MG63 (cell line): ENCODE measurements around the gene FHL2. TPM values are rescaled to one million over a fixed set of nuclear protein-coding genes. Genes with fewer than 3 reads are reported as not detected.

Experiments
- DNase-seq: peaks from one replicate; pipeline ENCODE4 v3.0.0-alpha.2; 2020
- H3K27me3 ChIP-seq: fragments of 250-450 bp; sonication (Bioruptor Pico); 2 replicates; pipeline ENCODE4 v1.5.1; 2020; ENCODE audit warnings: mild to moderate bottlenecking, moderate library complexity
- H3K36me3 ChIP-seq: fragments of 250-450 bp; sonication (Bioruptor Pico); 2 replicates; pipeline ENCODE4 v1.5.1; 2020; ENCODE audit warnings: mild to moderate bottlenecking, moderate library complexity
- H3K4me3 ChIP-seq: fragments of 250-450 bp; sonication (Bioruptor Pico); 2 replicates; pipeline ENCODE4 v1.5.1; 2020; ENCODE audit warnings: mild to moderate bottlenecking, moderate library complexity
- H3K9me3 ChIP-seq: fragments of 250-450 bp; sonication (Bioruptor Pico); 2 replicates; pipeline ENCODE4 v1.5.1; 2020; ENCODE audit warnings: mild to moderate bottlenecking, moderate library complexity
- total RNA-seq: library from RNA; depleted of rRNA; stranded (reverse); fragments of >200 nt; shearing (Covaris generic); gene quantifications from 2 replicates; pipeline ENCODE4 v1.2.3, GENCODE V29; 2014; ENCODE audit warnings: low replicate concordance

Gene FHL2
- total RNA-seq, 1 experiment from 2014 or later = 245 TPM

DNA sequence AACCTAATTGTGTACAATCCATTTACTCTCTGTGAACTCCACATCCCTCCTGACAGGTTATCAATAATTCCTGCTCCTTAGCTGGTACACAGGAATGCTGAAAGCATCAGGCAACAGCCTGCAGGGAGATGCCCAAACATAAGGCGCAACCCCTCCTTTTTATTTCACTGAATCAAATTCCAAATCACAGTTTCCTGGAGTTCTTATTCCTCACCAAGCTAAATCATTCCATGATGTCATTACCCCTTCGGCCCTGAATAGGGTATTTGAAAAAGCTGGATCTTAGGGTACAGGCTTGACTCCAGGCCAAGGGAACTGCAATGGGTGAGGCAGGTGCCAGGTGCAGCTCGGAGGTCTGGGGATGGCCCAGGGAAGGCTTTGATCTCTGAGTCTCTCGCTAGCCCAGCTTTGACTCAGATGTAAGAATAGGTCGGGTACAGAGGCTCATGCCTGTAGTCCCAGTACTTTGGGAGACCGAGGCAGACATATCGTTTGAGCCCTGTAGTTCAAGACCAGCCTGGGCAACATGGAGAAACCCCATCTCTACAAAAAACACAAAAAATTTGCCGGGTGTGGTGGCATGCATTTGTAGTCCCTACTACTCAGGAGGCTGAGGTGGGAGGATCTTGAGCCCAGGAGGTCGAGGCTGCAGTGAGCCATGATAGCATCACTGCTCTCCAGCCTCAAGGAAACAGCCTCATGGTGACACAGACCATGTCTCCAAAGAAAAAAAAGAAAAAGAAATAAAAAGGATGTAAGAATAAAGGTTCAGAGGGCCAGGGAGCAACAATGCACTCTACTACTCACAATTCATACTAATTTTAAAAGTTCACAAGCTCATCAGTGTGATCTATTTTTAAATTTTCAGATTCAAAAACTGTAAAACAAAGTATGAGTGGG is 6.8 kb downstream of the FHL2 start:
- Histone ChIP-seq H3K4me3 (no peak overlapping the region), H3K9me3 (no peaks in the 10 kb centered on the region), H3K36me3 (peaks cover 83% of the 10 kb centered on the region), H3K27me3 (no peaks in the 10 kb centered on the region)
- DNase-seq = no peak

DNA sequence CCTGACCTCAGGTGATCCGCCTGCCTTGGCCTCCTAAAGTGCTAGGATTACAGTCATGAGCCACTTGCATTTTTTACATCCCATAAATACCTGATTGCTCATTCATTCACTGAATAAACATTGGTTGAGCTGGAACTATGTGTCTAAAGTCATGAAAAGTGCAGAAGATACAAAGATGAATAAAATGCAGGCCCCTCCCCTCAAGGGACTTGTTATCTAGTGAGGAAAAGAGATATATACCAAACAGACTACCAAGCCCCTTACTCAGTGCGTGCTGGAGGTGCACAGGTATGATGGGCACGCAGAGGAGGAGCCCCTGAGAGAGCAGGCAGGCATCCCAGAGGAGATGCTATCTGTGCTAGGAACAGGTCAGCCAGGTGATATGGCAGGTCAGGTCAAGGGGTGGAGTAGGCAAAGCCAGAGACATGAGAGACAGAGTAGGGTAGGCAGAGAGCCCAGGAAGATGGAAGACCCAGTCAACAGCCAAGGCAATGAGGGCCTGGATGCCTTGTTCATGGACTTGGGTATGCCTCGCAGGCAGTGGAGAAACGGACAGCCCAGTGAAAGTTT is 7.7 kb downstream of the FHL2 start:
- H3K4me3 ChIP-seq = no peak overlapping the region
- no peaks in the 10 kb centered on the region for H3K27me3 ChIP-seq
- DNase-seq = peak; percentile 48
- H3K9me3 ChIP-seq = no peaks in the 10 kb centered on the region
- H3K36me3 ChIP-seq = peaks cover 85% of the 10 kb centered on the region

DNA sequence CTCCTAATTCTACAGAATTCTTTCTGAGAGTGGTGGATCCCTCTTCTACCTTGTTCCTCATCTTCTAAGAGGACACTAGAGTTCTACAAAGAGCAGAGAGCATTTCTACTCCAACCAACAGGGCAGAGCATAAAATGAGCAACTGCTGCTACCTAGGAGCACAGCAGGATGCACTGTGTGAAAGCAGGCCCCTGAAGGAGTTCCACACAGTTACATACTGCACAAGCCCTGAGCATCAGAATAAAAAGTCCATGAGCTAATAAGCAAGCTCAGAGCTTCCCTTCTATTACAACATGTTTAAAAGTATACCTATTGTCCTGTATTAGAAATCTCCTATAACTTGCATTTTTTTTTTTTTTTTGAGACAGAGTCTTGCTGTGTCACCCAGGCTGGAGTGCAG is 8.4 kb downstream of the FHL2 start:
- Histone ChIP-seq H3K36me3 (peaks cover 85% of the 10 kb centered on the region), H3K9me3 (no peaks in the 10 kb centered on the region), H3K27me3 (no peaks in the 10 kb centered on the region), H3K4me3 (no peak overlapping the region)
- DNase-seq = no peak

DNA sequence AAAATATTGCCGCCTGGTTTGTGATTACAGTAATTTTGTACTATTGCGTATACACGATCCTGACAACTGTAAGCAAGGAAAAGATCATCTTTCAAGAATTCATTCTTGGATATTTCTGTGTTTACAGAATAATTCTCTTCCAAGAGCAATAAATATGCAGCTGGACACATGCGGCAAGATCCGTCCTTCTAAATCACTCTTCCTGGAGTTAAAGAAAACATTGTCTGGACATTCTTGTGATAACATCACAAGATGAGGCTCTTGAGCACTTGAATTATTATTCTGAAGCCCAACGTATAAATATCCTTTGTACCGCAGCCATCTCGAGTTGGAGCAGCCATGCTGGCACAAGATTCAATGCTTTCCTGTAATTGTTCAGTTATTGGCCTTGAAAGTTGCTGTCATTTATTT is 9.9 kb downstream of the FHL2 start:
- H3K4me3 ChIP-seq = no peak overlapping the region
- peak; percentile 80 for DNase-seq

DNA sequence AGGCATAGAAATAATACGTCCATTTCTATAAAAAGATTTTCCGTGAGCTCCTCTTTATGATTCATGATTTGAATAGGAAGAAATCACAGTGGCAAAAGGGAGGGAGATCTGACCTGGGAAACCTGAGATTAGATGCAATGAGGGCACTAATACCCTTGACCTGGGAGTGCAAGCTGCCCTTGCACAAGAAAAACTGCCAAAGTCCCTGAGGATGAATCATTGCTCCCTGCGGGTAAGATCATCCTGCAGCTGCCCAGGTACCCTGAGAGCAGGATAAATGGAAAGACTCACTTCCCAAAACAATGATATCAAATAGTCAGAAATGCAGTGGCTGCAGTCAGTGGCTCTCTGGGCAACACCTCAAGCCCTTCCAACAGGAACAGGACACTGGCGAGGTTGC is 11.6 kb downstream of the FHL2 start:
- Histone ChIP-seq H3K27me3 (no peaks in the 10 kb centered on the region), H3K4me3 (no peak overlapping the region), H3K36me3 (peaks cover 86% of the 10 kb centered on the region), H3K9me3 (no peaks in the 10 kb centered on the region)
- peak; percentile 49 for DNase-seq

More for the DNA sequence above, 9.9 kb downstream of the FHL2 start:
- no peaks in the 10 kb centered on the region for H3K27me3 ChIP-seq
- peaks cover 85% of the 10 kb centered on the region for H3K36me3 ChIP-seq
- H3K9me3 ChIP-seq = no peaks in the 10 kb centered on the region

DNA sequence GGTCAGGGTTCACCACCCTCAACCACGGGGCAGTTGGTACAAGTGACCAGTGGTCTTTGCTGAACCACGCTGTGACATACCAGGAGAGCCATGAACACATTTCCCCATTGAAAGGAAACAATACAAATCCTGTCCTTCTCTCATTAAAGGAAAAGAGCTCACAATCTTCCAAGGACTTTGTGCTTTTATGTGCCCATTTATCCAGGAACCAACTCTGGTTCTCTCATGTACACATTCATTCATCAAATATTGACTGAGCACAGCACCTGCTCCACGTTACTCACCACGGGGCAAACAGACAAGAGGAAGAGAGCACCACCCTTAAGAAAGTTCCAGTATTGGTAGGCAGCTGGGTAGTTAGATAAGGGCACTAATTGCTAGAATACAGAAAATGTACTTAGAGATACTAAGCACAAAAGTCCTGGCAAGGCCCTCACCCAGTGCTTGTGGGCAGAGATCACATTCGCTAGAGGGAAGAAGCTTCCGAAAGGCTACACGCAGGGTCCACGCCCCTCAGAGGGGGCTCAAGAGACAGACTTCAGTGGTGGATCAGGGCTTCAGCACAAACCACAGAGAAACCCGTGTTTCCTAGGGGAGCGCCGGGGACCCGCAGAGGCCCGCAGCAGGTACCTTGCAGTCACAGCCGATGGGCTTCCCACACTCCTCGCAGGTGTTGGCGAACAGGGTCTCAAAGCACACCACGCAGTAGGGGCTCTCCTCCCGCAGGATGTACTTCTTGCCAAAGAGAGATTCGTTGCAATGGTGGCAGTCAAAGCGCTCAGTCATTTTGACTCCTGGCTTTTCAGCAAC is 12.9 kb downstream of the FHL2 start:
- H3K36me3 ChIP-seq = peaks cover 86% of the 10 kb centered on the region
- DNase-seq = no peak
- H3K9me3 ChIP-seq = no peaks in the 10 kb centered on the region
- H3K27me3 ChIP-seq = no peaks in the 10 kb centered on the region
- H3K4me3 ChIP-seq = no peak overlapping the region

DNA sequence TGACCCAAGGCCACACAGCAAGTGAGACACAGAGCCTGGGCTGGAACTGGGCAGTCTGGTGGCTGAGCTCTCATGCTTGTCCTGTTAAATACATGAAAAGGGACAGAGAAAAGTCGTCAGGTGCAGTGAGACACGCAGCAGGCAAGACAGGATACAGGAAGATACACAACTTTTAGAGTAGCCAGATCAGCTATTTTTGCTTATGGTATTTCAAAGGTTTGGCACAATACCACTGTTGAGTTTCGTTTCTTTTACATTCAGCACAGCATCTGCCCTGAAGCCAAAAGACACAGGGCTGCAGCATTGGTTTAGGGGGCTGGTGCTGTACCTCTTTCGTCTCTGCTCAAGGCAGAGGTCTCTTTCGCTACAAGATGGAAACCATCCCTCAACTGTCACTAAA is 14.0 kb downstream of the FHL2 start:
- H3K27me3 ChIP-seq = no peaks in the 10 kb centered on the region
- H3K4me3 ChIP-seq = no peak overlapping the region
- no peaks in the 10 kb centered on the region for H3K9me3 ChIP-seq
- DNase-seq = no peak
- H3K36me3 ChIP-seq = peaks cover 89% of the 10 kb centered on the region

DNA sequence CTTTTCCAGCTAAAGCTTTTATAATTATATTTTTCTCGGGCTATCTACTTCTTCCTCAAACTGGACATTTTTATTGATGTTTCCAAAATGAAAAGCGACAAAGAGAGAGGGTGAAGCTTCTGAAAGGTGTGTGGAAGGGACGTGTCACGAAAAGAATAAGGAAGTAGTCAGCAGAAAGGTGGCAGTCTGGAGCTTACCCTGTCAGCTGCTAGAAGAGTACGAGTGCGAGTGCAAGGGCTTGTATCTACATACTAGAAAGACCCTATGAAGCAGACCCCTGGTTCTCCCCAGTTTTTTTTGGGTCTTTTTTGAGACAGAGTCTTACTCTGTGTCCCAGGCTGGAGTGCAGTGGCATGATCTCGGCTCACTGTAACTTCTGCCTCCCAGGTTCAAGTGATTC is 14.6 kb downstream of the FHL2 start:
- no peak overlapping the region for H3K4me3 ChIP-seq
- H3K36me3 ChIP-seq = peaks cover 88% of the 10 kb centered on the region
- no peaks in the 10 kb centered on the region for H3K27me3 ChIP-seq
- no peaks in the 10 kb centered on the region for H3K9me3 ChIP-seq
- DNase-seq = no peak

DNA sequence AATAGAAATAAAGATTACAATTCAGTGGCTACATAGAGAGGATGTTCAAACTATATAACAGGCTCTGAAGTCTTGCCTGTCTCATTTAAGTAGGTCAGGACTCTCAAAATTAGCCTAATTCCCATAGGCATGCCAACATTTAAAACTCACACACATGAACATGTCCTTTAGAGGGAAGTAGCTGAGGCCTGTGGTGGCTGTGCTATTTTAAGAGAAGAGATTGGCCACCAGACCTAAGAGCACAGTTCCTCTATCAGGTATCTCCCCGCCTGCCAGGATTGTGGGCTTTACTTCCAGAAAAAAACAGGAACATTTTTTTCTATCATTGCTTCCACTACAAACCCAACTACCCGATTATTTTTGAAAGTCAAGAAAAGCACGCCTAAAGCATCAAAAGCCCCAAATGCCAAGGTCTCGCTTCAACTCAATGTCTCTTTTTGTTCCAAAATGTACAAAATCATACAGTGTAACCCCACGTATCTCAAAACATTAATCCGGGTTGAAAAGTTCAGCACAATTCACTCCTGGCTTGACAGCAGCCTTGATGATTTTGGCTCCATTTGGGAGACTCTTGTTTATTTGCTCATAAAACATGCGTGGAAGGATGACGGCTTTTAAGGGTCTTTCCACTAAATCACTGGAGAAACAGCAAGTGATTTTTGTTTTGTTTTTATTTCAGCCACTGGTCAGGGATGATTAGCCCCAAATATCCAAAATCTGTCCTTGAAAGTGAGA is 15.3 kb downstream of the FHL2 start:
- DNase-seq = no peak
- Histone ChIP-seq H3K9me3 (no peaks in the 10 kb centered on the region), H3K36me3 (peaks cover 94% of the 10 kb centered on the region), H3K27me3 (no peaks in the 10 kb centered on the region), H3K4me3 (no peak overlapping the region)

DNA sequence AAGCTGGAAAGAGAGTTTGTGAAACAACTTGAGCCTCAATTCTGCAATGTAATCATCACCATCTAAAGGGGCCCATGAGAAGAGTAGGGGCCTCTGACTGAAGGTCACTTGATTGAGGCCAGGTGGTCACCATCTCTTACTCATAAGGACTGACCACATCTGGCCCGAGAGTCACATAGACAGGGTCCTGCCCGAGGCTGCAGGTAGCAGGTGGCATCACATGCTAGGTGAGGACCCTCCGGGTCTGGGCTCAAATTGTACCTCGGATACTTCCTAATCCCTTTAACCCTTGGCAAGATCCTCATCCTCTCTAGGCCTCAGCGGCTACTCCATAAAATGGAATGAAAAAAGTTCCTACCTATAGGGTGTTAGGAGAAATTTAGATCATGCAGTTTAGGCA is 16.7 kb downstream of the FHL2 start:
- Histone ChIP-seq H3K36me3 (peaks cover 96% of the 10 kb centered on the region), H3K4me3 (no peak overlapping the region), H3K9me3 (no peaks in the 10 kb centered on the region), H3K27me3 (no peaks in the 10 kb centered on the region)
- no peak for DNase-seq

DNA sequence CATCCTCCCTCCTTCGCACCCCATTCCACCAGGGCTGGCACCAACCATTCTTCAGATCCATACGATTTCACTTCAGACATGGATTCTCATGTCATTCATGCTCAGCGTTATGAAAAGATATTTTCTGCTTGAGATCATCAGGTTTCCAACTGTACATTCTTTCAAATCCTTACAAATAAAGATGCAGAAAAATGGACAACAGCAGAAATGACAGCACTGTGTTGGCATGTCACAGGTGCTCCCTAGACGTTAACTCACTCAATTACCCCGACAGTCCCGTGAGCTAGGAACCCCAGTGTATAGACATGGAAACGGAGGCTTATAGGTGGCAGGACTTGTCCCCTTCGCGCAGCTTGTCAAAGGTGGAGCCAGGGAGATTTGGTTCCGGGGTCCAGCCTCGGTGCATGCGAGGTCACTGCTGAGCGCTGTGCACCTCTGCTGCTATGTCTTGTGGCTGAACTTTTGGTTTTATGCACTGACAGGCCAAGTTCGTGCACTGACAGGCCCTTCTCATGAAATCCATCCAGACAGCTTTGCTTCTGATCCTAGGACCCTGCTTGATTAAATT is 17.7 kb downstream of the FHL2 start:
- no peaks in the 10 kb centered on the region for H3K9me3 ChIP-seq
- no peak overlapping the region for H3K4me3 ChIP-seq
- no peaks in the 10 kb centered on the region for H3K27me3 ChIP-seq
- H3K36me3 ChIP-seq = peaks cover 98% of the 10 kb centered on the region
- DNase-seq = no peak

DNA sequence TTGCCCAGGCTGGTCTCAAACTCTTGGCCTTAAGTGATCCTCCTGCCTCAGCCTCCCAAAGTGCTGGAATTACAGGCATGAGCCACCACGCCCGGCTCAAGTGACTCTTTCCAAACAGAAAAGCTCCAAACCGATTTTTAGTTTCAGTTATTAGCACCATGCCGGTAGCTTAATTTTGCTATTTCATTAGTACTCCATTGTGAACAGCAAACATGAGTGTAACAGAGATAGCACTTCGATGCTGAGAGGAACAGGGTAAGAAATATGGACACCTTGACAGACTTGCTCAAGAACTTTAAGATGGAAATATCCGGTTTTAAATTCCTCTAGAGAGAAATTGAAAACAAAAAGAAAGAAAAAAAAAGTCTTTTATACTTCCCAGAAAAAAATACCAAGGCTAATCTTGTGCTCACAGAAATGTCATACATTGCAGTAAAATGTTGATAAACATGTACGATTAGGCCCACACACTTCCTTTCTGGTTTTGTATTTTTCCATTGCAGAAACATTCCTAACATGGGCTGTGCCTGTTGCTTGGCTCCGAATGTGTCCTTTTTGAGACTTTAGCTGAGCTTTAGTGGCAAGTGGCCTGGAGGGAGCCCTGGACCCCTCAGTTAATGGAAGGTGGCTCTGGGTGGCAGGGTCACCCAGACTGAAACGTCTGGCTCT is 18.3 kb downstream of the FHL2 start:
- peaks cover 98% of the 10 kb centered on the region for H3K36me3 ChIP-seq
- DNase-seq = no peak
- no peaks in the 10 kb centered on the region for H3K9me3 ChIP-seq
- no peaks in the 10 kb centered on the region for H3K27me3 ChIP-seq
- no peak overlapping the region for H3K4me3 ChIP-seq

DNA sequence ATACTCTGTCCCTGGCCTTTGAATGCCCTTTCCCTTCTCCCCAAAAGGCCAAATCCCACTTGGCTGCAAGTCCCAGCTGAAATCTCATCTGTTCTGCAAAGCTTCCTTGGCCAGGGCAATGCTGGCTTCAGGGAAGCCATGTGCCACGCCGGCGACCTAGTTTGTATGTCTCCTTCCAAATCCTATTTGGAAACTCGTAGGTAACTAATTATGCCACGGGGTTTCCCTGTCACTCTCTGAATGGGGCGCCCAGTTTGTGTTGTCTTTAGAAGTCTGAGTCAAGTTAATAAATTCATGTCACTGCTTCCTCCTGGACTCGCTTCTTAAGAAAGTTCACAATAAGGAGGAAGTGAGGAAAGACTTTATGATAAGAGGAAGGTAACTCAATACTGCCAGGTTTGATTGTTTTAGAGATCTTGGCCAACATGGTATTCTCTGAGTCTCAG is 19.1 kb downstream of the FHL2 start:
- no peak for DNase-seq
- Histone ChIP-seq H3K4me3 (no peak overlapping the region), H3K36me3 (peaks cover 98% of the 10 kb centered on the region), H3K27me3 (no peaks in the 10 kb centered on the region), H3K9me3 (no peaks in the 10 kb centered on the region)

DNA sequence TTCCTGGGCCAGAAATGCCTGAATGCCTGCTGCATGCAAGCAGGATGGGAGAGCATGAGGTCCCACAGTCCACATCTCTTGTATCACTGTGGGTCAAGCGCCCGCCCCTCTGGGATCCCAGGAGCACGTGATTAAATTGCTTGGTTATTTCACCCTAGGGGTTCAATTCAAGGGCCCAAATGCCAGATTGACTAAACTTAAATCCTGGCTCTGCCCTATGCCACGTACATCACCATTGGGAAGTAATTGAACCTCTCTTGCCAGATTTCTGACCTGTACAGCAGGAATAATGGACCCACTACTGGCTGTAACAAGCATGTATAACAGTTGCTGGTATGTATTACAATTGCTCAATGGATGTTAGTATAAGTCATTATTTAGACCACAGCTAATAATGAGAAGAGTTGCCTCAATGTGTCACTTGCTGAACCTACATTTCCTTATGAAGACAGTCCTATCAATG is 19.9 kb downstream of the FHL2 start:
- Histone ChIP-seq H3K9me3 (no peaks in the 10 kb centered on the region), H3K36me3 (peaks cover 98% of the 10 kb centered on the region), H3K27me3 (no peaks in the 10 kb centered on the region), H3K4me3 (no peak overlapping the region)
- DNase-seq = peak; percentile 65

DNA sequence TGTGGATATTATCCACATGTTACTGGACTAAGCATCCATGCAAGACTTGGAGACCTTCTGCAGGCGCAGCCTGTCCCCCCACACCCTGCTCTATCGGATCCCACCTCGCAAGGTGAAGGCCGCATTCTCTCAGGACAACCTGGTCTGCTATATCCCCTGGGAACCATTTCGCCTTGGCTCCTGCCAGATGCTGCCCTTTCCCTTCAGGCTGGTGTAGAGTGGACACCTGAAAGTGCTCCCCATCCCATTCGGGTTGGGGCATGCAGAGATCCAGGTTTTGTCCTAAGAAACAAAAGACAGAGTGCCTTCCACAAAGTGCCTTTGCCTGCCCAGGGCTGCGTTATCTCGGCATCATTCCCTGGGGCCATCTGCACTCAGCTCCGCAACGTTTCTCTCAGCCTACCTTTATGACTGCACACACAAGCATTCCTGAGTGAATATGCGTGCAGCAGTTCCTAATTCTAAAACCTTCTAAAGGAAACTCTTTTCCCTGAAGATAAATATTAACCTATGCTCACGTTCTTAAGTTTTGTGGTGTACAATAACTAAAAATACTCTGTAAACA is 20.5 kb downstream of the FHL2 start:
- DNase-seq = no peak
- Histone ChIP-seq H3K4me3 (no peak overlapping the region), H3K27me3 (no peaks in the 10 kb centered on the region), H3K36me3 (peaks cover 98% of the 10 kb centered on the region), H3K9me3 (no peaks in the 10 kb centered on the region)
